ENCODE results near the gene BANK1. TPM values are rescaled to one million over a fixed set of nuclear protein-coding genes. Genes with fewer than 3 reads are reported as not detected.

The BANK1 gene
- polyA plus RNA-seq, 1 donor, result 0.43 TPM

DNA sequence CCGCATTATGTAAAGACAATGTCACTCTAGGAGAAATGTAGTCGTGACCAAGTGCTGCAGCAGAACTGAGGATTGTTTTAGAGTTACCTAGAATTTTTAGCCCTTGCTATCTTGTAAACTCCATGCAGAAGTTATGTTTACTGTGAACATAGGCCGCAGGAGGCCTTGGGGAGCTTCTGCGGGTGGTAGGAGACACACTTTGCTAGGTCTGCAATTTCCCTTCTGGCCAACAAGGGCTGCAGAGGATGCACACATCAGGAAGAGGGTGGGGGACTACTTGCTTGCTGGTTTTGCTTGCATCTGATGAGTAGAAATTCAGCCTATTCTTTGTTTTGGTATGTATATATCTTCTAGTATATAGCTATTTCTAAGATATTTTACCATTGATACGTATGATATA is 23.1 kb downstream of the BANK1 start:
- DNase-seq (ENCODE audit: low read depth), result no peak

DNA sequence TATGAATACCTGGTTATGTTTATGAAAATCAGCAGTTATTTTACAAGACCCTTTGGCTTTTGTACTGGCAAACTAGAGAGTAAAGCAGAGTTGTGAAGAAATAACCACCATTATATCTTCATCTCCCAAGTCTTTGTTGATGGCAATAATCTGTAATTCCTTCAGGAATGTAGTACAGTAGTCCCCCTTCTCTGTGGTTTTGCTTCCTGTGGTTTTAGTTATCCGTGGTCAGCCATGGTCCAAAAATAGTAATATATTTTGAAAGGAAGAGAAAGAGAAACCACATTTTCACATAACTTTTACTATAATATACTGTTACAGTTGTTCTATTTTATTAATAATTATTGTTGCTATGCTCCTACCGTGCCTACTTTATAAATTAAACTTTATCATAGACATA is 27.8 kb downstream of the BANK1 start:
- no peak for DNase-seq (ENCODE audit: low read depth)

- no peak for DNase-seq (ENCODE audit: low read depth)
Observed at GRCh38 chr4:101823864-101824263, 33.3 kb downstream of the BANK1 start.

GRCh38 chr4:101824500-101824899 is 34.0 kb downstream of the BANK1 start:
- no peak for DNase-seq (ENCODE audit: low read depth)

DNA sequence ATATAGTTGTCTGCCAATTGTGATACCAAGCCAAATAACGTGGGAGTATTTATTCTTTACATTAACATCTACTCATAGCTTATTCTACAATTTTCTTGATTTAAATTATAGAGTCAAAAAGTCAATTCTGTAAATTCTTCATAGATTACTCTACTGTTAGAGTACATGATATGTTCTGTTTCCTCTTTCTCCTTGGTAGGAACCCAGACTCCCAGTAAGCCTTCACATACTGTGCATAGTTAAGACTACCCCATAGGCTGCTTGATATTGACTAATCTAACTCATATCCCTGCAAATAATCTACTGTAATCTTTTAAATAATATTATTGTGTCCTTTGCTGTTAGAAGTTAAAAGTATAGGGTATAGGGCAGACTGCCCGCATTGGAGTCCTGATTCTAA is 35.4 kb downstream of the BANK1 start:
- no peak for DNase-seq (ENCODE audit: low read depth)

DNA sequence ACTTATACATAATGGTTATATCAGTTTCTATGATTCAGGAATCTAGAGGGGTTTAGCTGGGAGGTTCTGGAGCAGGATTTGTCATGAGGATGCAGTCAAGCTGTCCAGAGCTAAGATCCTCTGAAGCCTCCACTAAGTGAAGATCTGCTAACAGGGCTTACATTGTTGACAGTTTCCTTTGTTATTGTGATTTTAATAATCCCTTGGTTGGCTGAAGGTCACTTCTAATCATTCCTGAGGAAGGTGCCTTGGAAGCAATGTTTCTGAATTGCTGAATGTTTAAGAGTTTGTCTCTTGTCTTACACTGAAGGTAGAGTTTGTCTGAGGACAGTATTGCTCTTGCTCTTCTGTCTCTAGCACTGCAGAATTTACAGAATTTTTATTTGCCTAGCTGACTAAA is 41.3 kb downstream of the BANK1 start:
- no peak for DNase-seq (ENCODE audit: low read depth)

DNA sequence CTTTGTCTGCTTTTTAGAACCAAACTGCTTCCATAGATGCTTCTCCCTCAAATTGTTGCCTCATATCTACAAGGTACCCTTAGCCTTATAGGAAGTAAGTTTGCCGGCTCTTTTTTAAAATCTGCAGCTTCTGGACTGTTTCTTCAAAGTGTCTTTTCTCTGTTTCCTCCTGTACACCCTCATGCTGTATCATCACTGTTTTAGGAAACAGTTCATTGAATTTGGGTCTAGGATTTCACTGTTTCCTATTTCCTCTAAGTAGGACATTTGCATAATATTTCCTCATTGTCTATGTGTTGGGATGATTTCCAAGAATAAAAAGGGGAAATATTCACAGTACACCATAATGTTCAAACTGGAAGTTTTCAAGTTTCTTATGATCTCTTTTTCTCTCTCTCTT is 43.0 kb downstream of the BANK1 start:
- DNase-seq (ENCODE audit: low read depth), result no peak

GRCh38 chr4:101835121-101835904 is 44.8 kb downstream of the BANK1 start:
- no peak for DNase-seq (ENCODE audit: low read depth)

DNA sequence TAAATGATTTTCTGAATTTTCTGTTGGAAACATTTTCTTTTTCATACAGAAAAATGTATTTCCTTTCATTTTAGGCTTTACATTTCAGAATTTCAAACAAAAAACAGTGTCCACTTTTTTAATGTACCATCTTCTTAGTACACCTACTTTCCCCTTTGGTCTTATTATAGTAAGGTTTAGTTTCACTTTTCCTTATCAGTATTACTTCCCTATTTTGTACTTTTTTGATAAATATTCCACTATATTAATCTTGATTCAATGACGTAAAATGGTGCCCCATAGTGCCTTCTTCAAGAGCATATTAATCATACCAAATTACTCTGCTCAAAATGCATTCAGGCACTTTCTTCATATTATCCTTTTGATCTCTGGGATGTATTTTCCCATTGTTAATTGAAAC is 52.5 kb downstream of the BANK1 start:
- DNase-seq (ENCODE audit: low read depth), result no peak

DNA sequence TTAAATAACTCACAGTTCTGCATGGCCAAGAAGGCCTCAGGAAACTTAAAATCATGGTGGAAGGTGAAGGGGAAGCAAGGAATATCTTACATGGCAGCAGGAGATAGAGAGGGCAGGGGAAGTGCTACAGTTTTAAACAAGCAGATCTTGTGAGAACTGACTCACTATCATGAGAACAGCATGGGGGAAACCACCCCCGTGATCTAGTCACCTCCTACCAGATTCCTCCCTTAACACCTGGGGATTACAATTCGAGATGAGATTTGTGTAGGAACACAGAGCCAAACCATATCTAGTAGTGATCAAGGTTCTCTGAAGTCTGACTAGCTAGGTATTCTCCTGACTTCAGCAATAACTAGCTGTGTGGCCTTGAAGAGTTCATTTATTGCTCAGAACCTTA is 56.0 kb downstream of the BANK1 start:
- no peak for DNase-seq (ENCODE audit: low read depth)

DNA sequence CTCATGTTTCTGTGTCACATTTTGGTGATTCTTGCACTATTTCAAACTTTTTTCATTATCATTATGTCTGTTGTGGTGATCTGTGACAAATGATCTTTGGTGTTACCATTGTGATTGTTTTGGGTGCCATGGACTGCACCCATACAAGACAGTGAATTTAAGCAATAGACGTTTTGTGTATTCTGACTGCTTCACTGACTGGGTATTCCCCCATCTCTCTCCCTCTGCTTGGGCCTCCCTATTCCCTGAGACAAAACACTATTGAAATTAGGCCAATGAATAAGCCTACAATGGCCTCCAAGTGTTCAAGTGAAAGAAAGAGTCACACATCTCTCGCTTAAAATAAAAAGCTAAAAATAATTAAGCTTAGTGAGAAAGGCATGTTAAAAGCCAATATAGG is 60.2 kb downstream of the BANK1 start:
- no peak for DNase-seq (ENCODE audit: low read depth)

- DNase-seq (ENCODE audit: low read depth), result no peak
Observed at GRCh38 chr4:101851672-101852071, 61.1 kb downstream of the BANK1 start.

- no peak for DNase-seq (ENCODE audit: low read depth)
Observed at GRCh38 chr4:101853028-101853427, 62.5 kb downstream of the BANK1 start.

DNA sequence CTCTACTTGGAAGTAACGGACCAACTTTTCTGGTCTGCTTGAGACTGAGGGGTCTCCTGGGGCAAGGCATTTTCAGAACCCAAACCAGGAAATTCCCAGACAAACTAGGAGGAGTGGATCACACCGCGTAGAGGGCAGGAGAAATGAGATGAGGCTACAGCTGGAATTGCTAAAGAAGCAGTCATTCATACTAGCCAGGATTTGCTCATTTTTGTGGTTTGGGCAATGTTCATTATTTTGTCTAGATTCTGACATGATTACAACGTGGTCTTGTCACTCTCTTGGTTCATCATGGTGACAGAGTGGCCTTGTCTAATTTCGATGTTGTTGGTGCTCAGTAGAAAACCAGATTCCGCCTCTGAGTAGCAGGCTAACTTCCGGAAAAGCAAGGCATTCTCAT is 63.2 kb downstream of the BANK1 start:
- no peak for DNase-seq (ENCODE audit: low read depth)

DNA sequence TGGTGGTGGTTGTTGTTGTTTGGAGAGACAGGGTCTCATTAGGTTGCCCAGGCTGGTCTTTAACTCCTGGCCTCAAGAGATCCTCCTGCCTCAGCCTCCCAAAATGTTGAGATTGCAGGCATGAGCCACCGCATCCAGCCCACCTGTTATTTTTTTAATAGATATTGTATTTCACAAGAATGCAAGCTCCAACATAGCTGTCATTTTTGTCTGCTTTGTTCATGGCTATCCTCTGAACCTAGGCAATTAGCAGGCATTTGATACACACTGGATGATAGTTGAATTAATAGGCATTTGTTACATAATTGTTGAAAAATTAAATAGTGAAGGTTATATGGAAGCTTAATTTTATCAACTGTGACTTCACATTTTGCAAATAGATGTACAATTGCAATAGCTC is 64.7 kb downstream of the BANK1 start:
- DNase-seq (ENCODE audit: low read depth), result no peak

- DNase-seq (ENCODE audit: low read depth), result no peak
Observed at GRCh38 chr4:101856149-101856548, 65.6 kb downstream of the BANK1 start.

- DNase-seq (ENCODE audit: low read depth), result no peak
Observed at GRCh38 chr4:101857176-101857575, 66.6 kb downstream of the BANK1 start.

DNA sequence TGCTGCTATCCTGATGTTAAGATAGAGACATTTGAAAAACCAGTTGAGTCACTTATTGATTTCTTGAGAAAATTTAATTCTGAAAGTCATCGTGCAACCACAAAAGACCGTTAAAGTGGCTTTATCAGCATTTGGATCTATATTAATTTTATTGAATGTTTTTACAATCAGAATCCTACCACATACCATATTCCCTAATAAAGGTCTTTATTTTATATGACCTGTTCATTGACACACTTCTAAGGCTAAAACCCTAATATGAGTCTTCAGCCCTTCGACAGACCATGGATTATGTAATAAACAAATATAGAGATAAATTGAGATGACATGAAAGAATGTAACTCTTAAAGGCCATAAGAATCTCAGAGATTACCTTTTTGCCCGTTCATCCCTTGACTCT is 68.1 kb downstream of the BANK1 start:
- DNase-seq (ENCODE audit: low read depth), result no peak

GRCh38 chr4:101862595-101862994 is 72.1 kb downstream of the BANK1 start:
- DNase-seq (ENCODE audit: low read depth), result no peak

- no peak for DNase-seq (ENCODE audit: low read depth)
Observed at GRCh38 chr4:101864660-101865059, 74.1 kb downstream of the BANK1 start.

- DNase-seq (ENCODE audit: low read depth), result no peak
Observed at GRCh38 chr4:101865501-101866062, 75.1 kb downstream of the BANK1 start.

DNA sequence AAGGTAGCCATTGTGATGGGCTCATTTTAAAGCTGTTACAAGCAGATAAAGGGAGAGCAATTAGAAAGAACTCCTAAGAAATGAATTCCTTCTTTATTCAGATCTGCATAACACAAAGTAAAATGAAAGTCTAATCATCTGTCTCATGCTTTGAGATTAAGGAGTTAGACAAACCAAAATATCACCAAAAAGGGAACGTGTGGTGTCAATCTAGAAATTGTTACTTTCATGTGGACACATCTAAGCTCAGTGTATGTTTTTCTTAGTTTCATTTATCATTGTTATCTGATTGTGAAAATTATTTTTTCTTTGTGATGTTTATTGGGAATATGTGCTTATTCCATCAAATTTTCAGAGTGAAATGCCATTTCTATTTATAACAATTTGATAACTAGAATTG is 80.3 kb downstream of the BANK1 start:
- DNase-seq (ENCODE audit: low read depth), result no peak

GRCh38 chr4:101871962-101872676 is 81.6 kb downstream of the BANK1 start:
- no peak for DNase-seq (ENCODE audit: low read depth)
